Activated CD8-positive, alpha-beta memory T cell treated with anti-CD3 and anti-CD28 coated beads, Interleukin-2, amount 50 U/mL, for 24 hours (primary cell): Measurements from ENCODE around the gene OVCA2.

ENCODE experiments used
- DNase-seq: peaks from one replicate; pipeline ENCODE4 v3.0.0-alpha.2; 2020; ENCODE audit errors: extremely low read depth

OVCA2 gene

DNA sequence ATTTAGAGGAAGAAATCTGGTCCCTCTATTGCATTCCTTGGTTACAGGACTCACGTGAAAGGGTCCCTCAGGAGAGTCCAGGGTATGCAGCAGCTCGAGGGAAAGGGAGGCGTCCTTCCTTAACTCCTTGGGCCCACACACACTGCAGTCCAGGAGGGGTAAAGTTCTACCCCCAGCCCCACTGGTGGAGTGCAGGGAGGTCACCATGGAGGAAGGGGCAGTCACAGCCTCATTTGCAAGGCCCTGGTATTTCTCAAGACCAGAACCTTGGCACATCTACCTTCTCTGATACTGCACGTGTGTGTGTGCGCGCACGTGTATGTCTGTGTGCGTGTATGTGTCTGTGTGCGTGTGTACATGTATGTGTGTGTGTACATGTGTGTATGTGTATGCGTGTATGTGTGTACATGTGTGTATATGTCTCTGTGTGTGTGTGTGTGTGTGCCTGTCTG, 24.2 kb downstream of the OVCA2 start:
- no peak for DNase-seq

GRCh38 chr17:2067048-2067561, 25.3 kb downstream of the OVCA2 start:
- DNase-seq = no peak

GRCh38 chr17:2067608-2068024, 25.8 kb downstream of the OVCA2 start:
- DNase-seq = no peak

- no peak for DNase-seq
Measured at GRCh38 chr17:2068031-2068518, 26.3 kb downstream of the OVCA2 start.

DNA sequence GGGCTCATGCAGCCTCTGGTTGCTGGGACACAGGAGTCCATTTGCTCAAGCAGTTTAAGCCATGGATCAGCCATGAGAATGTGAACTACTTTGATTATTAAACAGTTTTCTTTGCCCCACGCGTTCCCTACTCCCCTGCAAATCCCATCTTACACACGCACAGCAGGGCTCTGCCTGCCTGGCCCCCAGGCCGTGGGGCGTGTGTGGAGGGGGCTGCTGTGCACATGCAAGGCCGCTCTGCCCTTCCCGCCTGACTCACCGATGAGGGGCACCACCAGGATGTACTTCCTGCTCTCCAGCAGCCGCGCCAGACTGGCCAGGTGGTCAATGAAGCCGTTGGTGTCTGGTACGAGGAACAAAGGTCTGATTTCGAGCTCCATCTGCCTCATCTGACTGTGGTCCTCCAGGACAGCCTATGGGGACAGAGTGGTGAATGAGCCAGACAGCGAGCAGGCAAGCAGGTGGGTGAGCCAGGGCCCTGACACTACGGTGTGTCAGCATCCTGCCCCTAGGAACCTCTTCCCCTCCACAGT, 26.8 kb downstream of the OVCA2 start:
- DNase-seq = no peak

GRCh38 chr17:2070241-2071023, 28.6 kb downstream of the OVCA2 start:
- no peak for DNase-seq

DNA sequence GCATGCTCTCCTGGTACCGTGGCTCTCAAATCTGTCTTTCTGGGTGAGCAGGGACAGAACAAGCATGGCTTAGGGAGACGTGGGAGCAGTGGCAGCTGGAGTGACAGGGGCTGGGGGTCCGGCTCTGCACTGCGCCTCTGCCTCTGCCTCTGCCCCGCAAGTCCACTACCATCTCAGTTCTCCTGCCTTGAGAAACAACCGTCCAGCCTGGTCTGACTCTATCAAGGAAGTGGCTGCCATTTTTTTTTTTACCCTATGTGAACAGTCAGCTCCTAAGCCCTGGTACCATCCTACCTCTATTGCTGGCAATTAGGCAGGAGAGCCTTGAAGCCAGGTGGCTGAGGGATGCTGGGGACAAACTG, 29.2 kb downstream of the OVCA2 start:
- no peak for DNase-seq

- no peak for DNase-seq
Measured at GRCh38 chr17:2071455-2072281, 29.8 kb downstream of the OVCA2 start.

DNA sequence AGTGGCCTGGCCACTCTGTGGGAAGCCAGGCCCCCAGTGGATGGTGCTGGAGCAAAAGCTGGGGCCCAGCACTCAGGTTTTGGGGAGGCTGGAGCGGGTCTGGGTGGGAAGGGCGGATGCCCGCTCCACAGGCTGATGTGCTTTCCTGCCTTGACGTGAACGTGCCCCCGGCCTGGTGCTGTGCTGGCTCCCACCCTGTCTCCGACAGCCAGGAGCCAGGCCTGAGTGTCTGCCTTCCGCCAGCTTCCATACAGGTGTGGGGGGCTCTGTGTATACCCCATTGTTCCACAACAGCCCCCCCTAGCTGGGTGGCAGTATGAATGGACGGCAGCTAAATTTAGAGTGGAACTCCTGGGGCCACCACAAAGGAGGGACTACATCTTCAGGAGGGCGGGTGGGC, 33.1 kb downstream of the OVCA2 start:
- DNase-seq = no peak

DNA sequence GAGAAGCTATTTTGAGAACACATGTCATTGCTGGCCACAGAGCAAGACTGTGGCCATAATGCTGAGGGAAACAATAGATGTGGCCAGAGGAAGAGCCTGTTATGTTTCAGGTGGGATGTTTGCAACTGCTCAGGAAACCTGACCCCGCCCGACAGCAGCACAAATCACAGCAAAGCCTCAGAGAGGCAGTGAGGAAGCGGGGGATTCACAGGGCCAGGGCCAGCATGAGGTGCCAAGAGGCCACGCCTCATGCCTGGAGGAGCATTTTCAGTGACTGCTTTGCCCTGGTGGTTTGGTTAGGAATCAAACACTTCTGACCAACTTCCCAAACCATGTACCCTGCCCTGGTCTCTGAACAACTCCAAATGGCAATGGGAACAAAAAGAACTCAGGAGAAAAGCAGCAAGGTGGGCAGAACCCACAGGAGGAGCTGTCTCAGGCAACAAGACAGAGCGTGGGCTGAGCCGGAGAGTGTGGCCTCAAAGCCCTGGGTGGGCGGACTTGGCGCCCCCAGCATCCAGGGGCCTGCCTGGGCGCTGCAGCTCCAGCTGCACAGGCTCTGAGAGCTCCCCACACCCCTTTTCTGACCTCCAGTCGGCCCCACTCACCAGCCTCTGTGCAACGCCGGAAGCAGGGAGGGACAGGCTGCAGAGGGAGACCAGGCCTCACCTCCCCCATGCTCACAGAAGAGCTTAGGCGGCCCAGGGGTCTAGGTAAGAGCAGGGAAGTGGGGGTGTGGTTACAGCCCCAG, 33.7 kb downstream of the OVCA2 start:
- no peak for DNase-seq

DNA sequence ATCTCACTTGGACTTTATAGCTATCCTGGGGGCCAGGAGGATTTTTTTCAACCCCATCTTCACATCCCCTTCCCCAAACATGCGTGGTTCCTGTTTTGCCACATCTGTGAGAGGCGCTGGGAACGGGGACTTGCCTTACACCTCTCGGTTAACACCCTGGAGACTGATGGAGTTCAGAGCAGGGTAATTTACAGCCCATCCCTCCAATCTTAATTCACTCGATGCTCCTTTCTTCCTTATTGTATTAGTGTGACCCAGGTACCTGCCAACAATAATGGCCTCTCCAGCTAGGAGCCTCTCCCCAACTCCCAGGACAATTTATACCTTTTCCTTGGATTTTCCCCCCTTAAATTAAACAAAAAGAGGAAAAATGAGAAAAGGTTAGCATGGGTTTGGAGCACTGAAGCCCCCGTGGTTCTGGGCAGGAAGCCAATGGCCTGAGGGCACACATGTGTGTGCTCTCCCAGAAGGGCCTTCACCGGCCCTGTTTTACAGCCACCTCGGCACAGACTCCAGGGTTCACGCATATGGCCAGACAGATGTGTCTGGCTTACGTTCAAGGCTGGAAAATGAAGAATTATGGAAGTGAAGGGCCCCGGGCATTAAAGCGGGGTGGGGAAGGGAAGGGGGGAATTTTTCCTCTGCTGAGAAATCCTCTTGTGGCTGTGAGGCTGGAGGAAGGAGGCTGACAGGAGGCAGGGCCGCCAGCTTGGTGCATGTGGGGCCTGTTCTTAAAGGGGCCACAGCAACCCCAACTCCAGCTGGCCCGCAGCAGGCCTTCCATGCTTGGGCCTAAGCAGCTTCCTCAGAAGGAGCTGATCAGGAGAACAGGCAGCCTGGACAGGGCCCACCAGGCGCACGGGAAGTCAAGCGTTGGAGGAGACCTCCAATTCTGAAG, 34.5 kb downstream of the OVCA2 start:
- DNase-seq = no peak

DNA sequence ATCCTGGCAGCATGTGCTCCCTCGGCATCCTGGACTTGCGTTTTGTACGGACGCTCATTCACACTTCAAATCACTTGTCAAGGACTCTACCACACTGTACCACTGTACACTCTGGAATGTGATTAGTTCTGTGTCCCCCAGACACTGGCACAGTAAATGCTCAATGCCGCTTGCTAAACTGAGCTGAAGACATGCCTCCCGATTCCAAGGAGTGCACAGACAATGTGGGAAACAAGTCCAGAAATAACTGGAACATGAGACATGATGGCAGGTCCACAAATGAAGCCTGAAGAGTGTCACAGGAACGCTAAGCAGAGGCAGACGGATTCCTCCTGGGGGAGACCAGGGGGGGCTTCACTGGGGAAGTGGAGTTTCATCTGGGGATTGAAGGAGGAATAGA, 35.2 kb downstream of the OVCA2 start:
- DNase-seq = no peak

DNA sequence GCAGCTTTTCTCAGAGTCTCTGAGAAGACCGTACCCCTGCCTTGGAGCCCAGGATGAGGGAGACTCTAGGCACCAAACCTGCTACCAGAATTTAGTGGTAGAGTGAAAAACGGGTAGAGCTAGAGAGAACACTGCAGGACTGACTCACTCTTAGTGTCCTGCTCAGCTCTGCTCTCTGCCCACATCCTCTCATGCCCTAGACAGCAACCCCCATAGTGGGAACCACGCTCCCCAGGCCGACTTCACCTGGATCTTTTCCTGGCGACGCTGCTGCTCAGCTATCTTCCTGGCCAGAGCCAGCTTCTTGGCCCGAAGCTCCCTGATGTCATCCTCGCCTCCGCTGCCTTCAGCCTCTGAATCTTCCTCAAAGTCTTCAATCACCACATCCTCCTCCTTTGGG, 39.7 kb downstream of the OVCA2 start:
- no peak for DNase-seq

DNA sequence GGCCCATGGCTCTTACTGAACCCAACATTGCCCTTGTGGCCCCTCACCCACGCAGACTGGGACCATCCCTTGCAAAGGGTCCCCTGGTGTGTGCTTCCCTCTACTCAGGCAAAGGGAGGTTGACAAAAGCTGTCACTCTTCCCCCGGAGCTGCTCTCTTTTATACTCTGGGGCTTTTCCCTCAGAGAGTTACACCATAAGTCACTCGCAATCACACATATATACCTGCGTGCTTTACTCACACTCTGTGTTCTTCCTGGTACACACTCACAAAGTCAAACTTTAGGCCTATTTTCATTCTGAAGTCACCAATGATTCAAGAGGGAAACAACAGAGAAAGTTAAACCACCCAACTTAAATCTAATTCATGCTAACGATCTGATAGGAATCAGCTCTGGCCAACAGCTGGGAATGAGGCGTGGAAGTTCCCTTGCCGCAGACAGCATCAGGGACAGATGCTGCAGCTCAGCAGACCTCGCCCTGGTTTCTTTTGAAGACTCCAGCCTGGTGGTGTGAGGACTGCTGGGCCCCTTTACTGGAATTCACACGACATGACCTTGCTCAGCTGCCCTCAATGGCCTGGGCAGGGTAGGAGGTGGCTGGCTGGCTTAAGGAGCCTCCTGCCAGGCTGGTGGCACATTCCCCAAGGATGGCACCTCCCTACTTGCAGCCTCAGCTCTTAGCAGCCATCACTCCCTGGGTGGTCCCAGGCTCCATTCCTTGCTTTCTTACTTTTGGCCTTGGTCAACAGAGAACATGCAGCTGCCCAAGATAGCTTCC, 40.4 kb downstream of the OVCA2 start:
- no peak for DNase-seq

DNA sequence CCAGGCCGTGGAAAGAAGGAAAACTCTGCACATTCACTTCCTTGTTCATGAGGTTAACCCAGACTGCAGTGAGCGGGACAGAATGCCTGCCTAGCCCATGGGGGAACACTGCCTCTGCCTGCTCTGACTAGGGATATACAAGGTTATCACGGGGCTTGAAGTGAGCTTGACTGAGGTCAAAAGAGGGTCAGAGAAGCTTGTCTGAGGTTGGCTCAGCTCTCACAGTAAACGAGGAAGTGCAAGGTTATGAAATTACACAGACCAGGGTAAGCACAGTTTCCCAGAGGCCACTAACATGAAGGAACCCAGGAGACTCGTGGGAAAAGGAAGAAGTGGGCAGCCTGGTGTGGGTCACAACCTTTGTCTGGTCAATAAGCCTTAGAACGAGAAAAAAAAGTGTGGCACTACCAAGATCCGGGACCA, 41.8 kb downstream of the OVCA2 start:
- no peak for DNase-seq

DNA sequence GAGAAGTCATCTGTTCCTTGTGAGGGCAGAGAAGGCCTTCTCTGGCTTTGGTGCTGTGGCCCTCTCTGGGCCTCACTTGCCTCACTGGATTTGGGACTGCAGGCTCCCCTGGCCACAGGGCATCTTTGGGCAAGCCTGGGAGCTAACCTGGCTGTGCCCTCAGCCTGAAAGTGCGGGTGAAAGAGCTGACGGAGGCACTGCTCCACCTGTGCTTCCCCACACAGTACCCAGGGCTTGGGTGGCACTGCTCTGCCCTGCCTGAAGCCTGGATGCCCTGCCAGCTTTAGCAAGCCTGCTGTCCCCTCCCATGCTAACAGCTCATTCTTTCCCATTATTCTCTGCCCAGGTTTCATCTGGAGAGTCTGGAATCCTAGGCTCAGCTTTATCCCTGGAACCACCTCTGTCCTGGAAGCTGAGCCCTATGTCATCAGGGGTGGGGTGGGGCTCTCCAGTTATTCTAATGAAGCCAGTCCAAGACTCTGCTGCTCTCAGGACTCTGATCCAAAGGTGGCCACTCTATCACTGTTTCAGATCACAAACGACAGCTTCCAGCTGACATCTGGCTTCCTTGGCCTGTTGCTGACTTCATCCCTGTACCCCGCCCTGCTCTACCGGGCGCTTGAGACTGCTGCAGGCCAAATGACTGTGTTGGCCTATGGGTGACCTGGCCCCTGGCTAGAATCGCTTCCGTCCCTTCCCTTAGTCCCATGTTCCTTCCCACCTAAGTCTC, 42.4 kb downstream of the OVCA2 start:
- DNase-seq = no peak

- DNase-seq = no peak
Measured at GRCh38 chr17:2084766-2085647, 43.2 kb downstream of the OVCA2 start.

DNA sequence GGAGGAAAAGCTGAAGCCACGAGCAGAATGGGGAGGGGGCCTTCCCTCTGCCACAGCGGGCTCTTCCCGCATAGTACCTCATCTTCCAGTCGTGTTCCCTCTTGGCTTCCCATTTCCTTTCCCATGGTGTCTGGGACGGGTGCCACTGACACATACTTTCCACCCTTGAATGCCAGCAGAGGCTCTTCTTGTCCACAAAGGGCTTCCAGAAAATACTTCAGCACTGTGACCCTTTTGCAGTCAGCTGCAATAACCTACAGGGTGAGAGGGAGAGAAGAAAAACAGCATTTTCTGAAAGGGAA, 43.8 kb downstream of the OVCA2 start:
- DNase-seq = no peak
